ENCODE results near the gene GASK1B.

The GASK1B gene

GRCh38 chr4:158134222-158134621 lies 38.6 kb downstream of the GASK1B start:
- no peak for DNase-seq

GRCh38 chr4:158133551-158133950 lies 39.3 kb downstream of the GASK1B start:
- no peak for DNase-seq

GRCh38 chr4:158131027-158131426 lies 41.8 kb downstream of the GASK1B start:
- no peak for DNase-seq

GRCh38 chr4:158130204-158130603 lies 42.6 kb downstream of the GASK1B start:
- DNase-seq: no peak

- no peak for DNase-seq
These were observed 43.1 kb downstream of the GASK1B start for GRCh38 chr4:158129694-158130093.

GRCh38 chr4:158128540-158128939 lies 44.3 kb downstream of the GASK1B start:
- DNase-seq: no peak

GRCh38 chr4:158125310-158125709 lies 47.5 kb downstream of the GASK1B start:
- no peak for DNase-seq

Data from midbrain (tissue), 1 donor.